DOHH2 (cell line): Measurements from ENCODE around the gene LCK.

Source experiments
- H3F3A ChIP-seq: fragments of 200-600 bp; sonication (generic), shearing (Covaris generic); 2 replicates; pipeline ENCODE4 v1.6.0; 2016; ENCODE audit warnings: antibody characterized with exemption, mild to moderate bottlenecking; ENCODE audit not compliant: control insufficient read depth, insufficient read depth
- H3K27ac ChIP-seq: fragments of 200-600 bp; sonication (generic); 2 replicates; pipeline ENCODE4 v1.5.1; 2014; ENCODE audit warnings: low read depth, mild to moderate bottlenecking, low read length, moderate library complexity
- H3K27me3 ChIP-seq: fragments of 200-600 bp; sonication (generic); 2 replicates; pipeline ENCODE4 v1.6.1; 2014; ENCODE audit warnings: mild to moderate bottlenecking, low read length, mixed read lengths; ENCODE audit not compliant: control insufficient read depth
- H3K36me3 ChIP-seq: fragments of 200-600 bp; sonication (generic); 2 replicates; pipeline ENCODE4 v1.6.1; 2014; ENCODE audit warnings: mild to moderate bottlenecking, low read length, moderate library complexity, mixed read lengths; ENCODE audit not compliant: control insufficient read depth
- H3K4me1 ChIP-seq: fragments of 200-600 bp; sonication (generic); 2 replicates; pipeline ENCODE4 v1.6.1; 2014; ENCODE audit warnings: mild to moderate bottlenecking, low read length, mixed read lengths; ENCODE audit not compliant: control insufficient read depth
- H3K4me2 ChIP-seq: fragments of 200-600 bp; sonication (generic); 2 replicates; pipeline ENCODE4 v1.6.0; 2014; ENCODE audit warnings: mild to moderate bottlenecking, low read length, moderate library complexity
- H3K4me3 ChIP-seq: fragments of 200-600 bp; sonication (generic); 2 replicates; pipeline ENCODE4 v1.5.1; 2014; ENCODE audit warnings: mild to moderate bottlenecking, low read length, mixed read lengths
- H3K79me2 ChIP-seq: fragments of 200-600 bp; sonication (generic); 2 replicates; pipeline ENCODE4 v1.6.1; 2014; ENCODE audit warnings: mild to moderate bottlenecking, low read length, mixed read lengths; ENCODE audit not compliant: control insufficient read depth
- H3K9me2 ChIP-seq: fragments of 200-600 bp; sonication (generic); replicated peaks from 2 replicates; pipeline ENCODE4 v1.6.1; 2014; ENCODE audit warnings: mild to moderate bottlenecking, low read length, mixed read lengths; ENCODE audit not compliant: control insufficient read depth
- H3K9me3 ChIP-seq: fragments of 200-600 bp; sonication (generic); 2 replicates; pipeline ENCODE4 v1.6.1; 2014; ENCODE audit warnings: antibody characterized with exemption, low read length, mixed read lengths; ENCODE audit not compliant: control insufficient read depth, insufficient read depth
- H4K20me1 ChIP-seq: fragments of 200-600 bp; sonication (generic); 2 replicates; pipeline ENCODE4 v1.6.0; 2014; ENCODE audit warnings: low read depth, mild to moderate bottlenecking, antibody characterized with exemption, low read length, moderate library complexity; ENCODE audit not compliant: control insufficient read depth, insufficient read depth
- CTCF ChIP-seq: fragments of 200-600 bp; sonication (generic); IDR thresholded peaks from one replicate; pipeline ENCODE4 v1.5.1; 2014; ENCODE audit warnings: antibody characterized with exemption, mild to moderate bottlenecking, low read depth, low read length; ENCODE audit not compliant: poor library complexity, severe bottlenecking
- EZH2phosphoT487 ChIP-seq: fragments of 200-600 bp; sonication (generic); IDR thresholded peaks from 2 replicates; pipeline ENCODE4 v1.6.1; 2017; ENCODE audit warnings: borderline replicate concordance, mild to moderate bottlenecking, antibody characterized with exemption, low read length, moderate library complexity, mixed read lengths

LCK gene

GRCh38 chr1:32246888-32247273 is 4.2 kb upstream of the LCK start, which contains the start of gene FAM167B:
TSS of gene FAM167B (plus strand) at chr1:32247222. CDS start at chr1:32247422, 200 bp downstream.
- Histone ChIP-seq H3K9me2 (no peaks in the 10 kb centered on the region), H3K9me3 (no peaks in the 10 kb centered on the region), H3K27ac (peak within 1 kb of the TSS; percentile 100), H3F3A (peaks cover 38% of the 10 kb centered on the region), H3K79me2 (peaks cover 5% of the 10 kb centered on the region), H3K4me2 (peak within 1 kb of the TSS; percentile 89), H3K4me3 (peak within 1 kb of the TSS; percentile 46), H3K36me3 (peaks cover 6% of the 10 kb centered on the region), H3K4me1 (peaks cover 70% of the 10 kb centered on the region), H4K20me1 (no peaks in the 10 kb centered on the region), H3K27me3 (no peaks in the 10 kb centered on the region)
- no peak for TF ChIP-seq EZH2phosphoT487
- no peak for TF ChIP-seq CTCF

GRCh38 chr1:32247452-32247851 is 3.6 kb upstream of the LCK start:
- no peaks in the 10 kb centered on the region for H3K9me2 ChIP-seq
- peak overlapping the region; percentile 100 for H3K27ac ChIP-seq
- H3K4me2 ChIP-seq: peak overlapping the region; percentile 89
- peaks cover 41% of the 10 kb centered on the region for H3F3A ChIP-seq
- peaks cover 11% of the 10 kb centered on the region for H3K79me2 ChIP-seq
- peak overlapping the region; percentile 46 for H3K4me3 ChIP-seq
- TF ChIP-seq CTCF (no peak), EZH2phosphoT487 (no peak)
- peaks cover 8% of the 10 kb centered on the region for H3K36me3 ChIP-seq
- H4K20me1 ChIP-seq: no peaks in the 10 kb centered on the region
- peaks cover 74% of the 10 kb centered on the region for H3K4me1 ChIP-seq
- H3K27me3 ChIP-seq: no peaks in the 10 kb centered on the region
- no peaks in the 10 kb centered on the region for H3K9me3 ChIP-seq

GRCh38 chr1:32247983-32248889 is 2.8 kb upstream of the LCK start:
- Histone ChIP-seq H3K4me1 (peaks cover 79% of the 10 kb centered on the region), H3K4me3 (peak overlapping the region; percentile 46)

More at GRCh38 chr1:32247983-32248889, 2.8 kb upstream of the LCK start:
- peak overlapping the region; percentile 89 for H3K4me2 ChIP-seq
- no peaks in the 10 kb centered on the region for H4K20me1 ChIP-seq
- TF ChIP-seq CTCF (peak; percentile 97), EZH2phosphoT487 (no peak)
- H3K27ac ChIP-seq: peak overlapping the region; percentile 100
- peaks cover 13% of the 10 kb centered on the region for H3K36me3 ChIP-seq
- no peaks in the 10 kb centered on the region for H3K9me3 ChIP-seq
- peaks cover 19% of the 10 kb centered on the region for H3K79me2 ChIP-seq
- H3K9me2 ChIP-seq: no peaks in the 10 kb centered on the region
- H3K27me3 ChIP-seq: no peaks in the 10 kb centered on the region
- peaks cover 49% of the 10 kb centered on the region for H3F3A ChIP-seq
